HG03571 (cell line): ENCODE measurements around the gene NSMCE3.

Experiments used
- ATAC-seq: cut with Tn5 transposase; IDR thresholded peaks from one replicate; pipeline ENCODE4 v1.9.1; 2021; ENCODE audit not compliant: unreplicated experiment

Gene NSMCE3

GRCh38 chr15:29269485-29270168 lies at the start of gene NSMCE3:
TSS of gene NSMCE3 (minus strand) at chr15:29269822. CDS start at chr15:29269705, 117 bp downstream.
- ATAC-seq, result peak; percentile 90

GRCh38 chr15:29316422-29316821 lies 46.8 kb upstream of the NSMCE3 start:
- ATAC-seq, result no peak

- ATAC-seq, result no peak
Observed at GRCh38 chr15:29312387-29312786, 42.8 kb upstream of the NSMCE3 start.

- no peak for ATAC-seq
Observed at GRCh38 chr15:29311696-29312095, 42.1 kb upstream of the NSMCE3 start.

- ATAC-seq, result no peak
Observed at GRCh38 chr15:29309139-29309538, 39.5 kb upstream of the NSMCE3 start.

- ATAC-seq, result no peak
Observed at GRCh38 chr15:29308299-29308698, 38.7 kb upstream of the NSMCE3 start.

GRCh38 chr15:29305556-29305955 lies 35.9 kb upstream of the NSMCE3 start:
- ATAC-seq, result no peak

- no peak for ATAC-seq
Observed at GRCh38 chr15:29302871-29303270, 33.2 kb upstream of the NSMCE3 start.

GRCh38 chr15:29299784-29300183 lies 30.2 kb upstream of the NSMCE3 start:
- no peak for ATAC-seq

GRCh38 chr15:29299331-29299730 lies 29.7 kb upstream of the NSMCE3 start:
- no peak for ATAC-seq

- ATAC-seq, result no peak
Observed at GRCh38 chr15:29294732-29295325, 25.2 kb upstream of the NSMCE3 start.

GRCh38 chr15:29291067-29291845 lies 21.6 kb upstream of the NSMCE3 start:
- no peak for ATAC-seq

- ATAC-seq, result no peak
Observed at GRCh38 chr15:29289173-29289572, 19.6 kb upstream of the NSMCE3 start.

GRCh38 chr15:29285386-29285785 lies 15.8 kb upstream of the NSMCE3 start:
- ATAC-seq, result no peak

- ATAC-seq, result no peak
Observed at GRCh38 chr15:29283381-29283780, 13.8 kb upstream of the NSMCE3 start.

GRCh38 chr15:29280514-29280913 lies 10.9 kb upstream of the NSMCE3 start:
- no peak for ATAC-seq

- ATAC-seq, result no peak
Observed at GRCh38 chr15:29278436-29279105, 8.9 kb upstream of the NSMCE3 start.

- ATAC-seq, result no peak
Observed at GRCh38 chr15:29276366-29276765, 6.7 kb upstream of the NSMCE3 start.

GRCh38 chr15:29275855-29276254 lies 6.2 kb upstream of the NSMCE3 start:
- ATAC-seq, result no peak

- no peak for ATAC-seq
Observed at GRCh38 chr15:29274946-29275345, 5.3 kb upstream of the NSMCE3 start.

- no peak for ATAC-seq
Observed at GRCh38 chr15:29272219-29272618, 2.6 kb upstream of the NSMCE3 start.

- ATAC-seq, result no peak
Observed at GRCh38 chr15:29270976-29271375, 1.4 kb upstream of the NSMCE3 start.
